Measurements from ENCODE around the gene PAGR1. TPM values are rescaled to one million over a fixed set of nuclear protein-coding genes. Genes with fewer than 3 reads are reported as not detected.

The PAGR1 gene
- total and polyA plus RNA-seq, 2 of the 13 experiments (the other 11 are each of a cell fraction or from before 2014, with no cell fraction given): 9.8 to 66.4 TPM

- TF ChIP-seq SNAPC4 (CRISPR knock-in tag; IDR thresholded peaks at IDR 0.05) (no peak), REST (IDR thresholded peaks at IDR 0.05; ENCODE audit: borderline replicate concordance in 1 of 2, low read depth in 1 of 2, low read length in 2 of 2) (no peak), NONO (IDR thresholded peaks at IDR 0.05) (no peak), NONO (CRISPR knock-in tag; conservative IDR thresholded peaks at IDR 0.05) (no peak), ZZZ3 (CRISPR knock-in tag; IDR thresholded peaks at IDR 0.05; ENCODE audit: borderline replicate concordance) (no peak), HDAC1 (CRISPR knock-in tag; IDR thresholded peaks at IDR 0.05) (no peak), SALL2 (CRISPR knock-in tag; IDR thresholded peaks at IDR 0.05) (0 out of 2 replicates have a peak, but pooled peaks have one; percentile 8), NFIB (CRISPR knock-in tag; IDR thresholded peaks at IDR 0.05; ENCODE audit: borderline replicate concordance) (no peak), ADNP (CRISPR knock-in tag; IDR thresholded peaks at IDR 0.05) (no peak), TOPORS (CRISPR knock-in tag; IDR thresholded peaks at IDR 0.05) (no peak), HNF4A (CRISPR knock-in tag; IDR thresholded peaks at IDR 0.05) (no peak), HOXD1 (CRISPR knock-in tag; IDR thresholded peaks at IDR 0.05) (no peak), RFX3 (CRISPR knock-in tag; IDR thresholded peaks at IDR 0.05) (no peak), FOXJ3 (CRISPR knock-in tag; IDR thresholded peaks at IDR 0.05; ENCODE audit: borderline replicate concordance) (no peak), SRY (CRISPR knock-in tag; IDR thresholded peaks at IDR 0.05) (no peak), ZNF234 (CRISPR knock-in tag; conservative IDR thresholded peaks at IDR 0.05) (0 out of 2 replicates have a peak, but pooled peaks have one; percentile 41), ZBTB38 (CRISPR knock-in tag; IDR thresholded peaks at IDR 0.05) (peak; percentile 90), TP53 (CRISPR knock-in tag; conservative IDR thresholded peaks at IDR 0.05) (peak; percentile 59; the same call in 1 of the 2 replicates), NFIC (IDR thresholded peaks at IDR 0.05; ENCODE audit: low read length) (no peak), HNRNPL (IDR thresholded peaks at IDR 0.05; ENCODE audit: low read depth, low read length) (no peak)
- TF ChIP-seq, protein P1, sequence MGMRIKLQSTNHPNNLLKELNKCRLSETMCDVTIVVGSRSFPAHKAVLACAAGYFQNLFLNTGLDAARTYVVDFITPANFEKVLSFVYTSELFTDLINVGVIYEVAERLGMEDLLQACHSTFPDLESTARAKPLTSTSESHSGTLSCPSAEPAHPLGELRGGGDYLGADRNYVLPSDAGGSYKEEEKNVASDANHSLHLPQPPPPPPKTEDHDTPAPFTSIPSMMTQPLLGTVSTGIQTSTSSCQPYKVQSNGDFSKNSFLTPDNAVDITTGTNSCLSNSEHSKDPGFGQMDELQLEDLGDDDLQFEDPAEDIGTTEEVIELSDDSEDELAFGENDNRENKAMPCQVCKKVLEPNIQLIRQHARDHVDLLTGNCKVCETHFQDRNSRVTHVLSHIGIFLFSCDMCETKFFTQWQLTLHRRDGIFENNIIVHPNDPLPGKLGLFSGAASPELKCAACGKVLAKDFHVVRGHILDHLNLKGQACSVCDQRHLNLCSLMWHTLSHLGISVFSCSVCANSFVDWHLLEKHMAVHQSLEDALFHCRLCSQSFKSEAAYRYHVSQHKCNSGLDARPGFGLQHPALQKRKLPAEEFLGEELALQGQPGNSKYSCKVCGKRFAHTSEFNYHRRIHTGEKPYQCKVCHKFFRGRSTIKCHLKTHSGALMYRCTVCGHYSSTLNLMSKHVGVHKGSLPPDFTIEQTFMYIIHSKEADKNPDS (CRISPR knock-in tag; IDR thresholded peaks at IDR 0.05): 0 out of 2 replicates have a peak, but pooled peaks have one; percentile 27
Measured at GRCh38 chr16:29789775-29790182, 26.2 kb upstream of the PAGR1 start (continued).

Data from HepG2 (cell line).